Natural killer cell (primary cell): Measurements from ENCODE around the gene SEC14L1. TPM values are rescaled to one million over a fixed set of nuclear protein-coding genes. Genes with fewer than 3 reads are reported as not detected.

Experiments used
- ATAC-seq, 3 donors: fragments of 150-1000 bp in 2 of 3; fragments of 200-7000 bp in 1 of 3; cut with Tn5 transposase; 1 replicate in 1 of 3; 2 replicates in 2 of 3; pipeline ENCODE4 v1.10.0; 2021; ENCODE audit warnings: mild to moderate bottlenecking in 2 of 3, moderate library complexity in 2 of 3
- DNase-seq, 2 donors: peaks; one replicate each; pipeline versions ENCODE4 v3.0.0 to v3.0.0-alpha.2; 2013 to 2021; ENCODE audit warnings: mixed read lengths in 1 of 2
- H3K27ac ChIP-seq: one replicate; pipeline ENCODE4 v1.5.1; 2013; ENCODE audit warnings: mild to moderate bottlenecking, low read length
- H3K27me3 ChIP-seq: one replicate; pipeline ENCODE4 v1.6.1; 2013; ENCODE audit warnings: low read length; ENCODE audit not compliant: control insufficient read depth, insufficient read depth
- H3K36me3 ChIP-seq: one replicate; pipeline ENCODE4 v1.6.1; 2013; ENCODE audit warnings: low read length; ENCODE audit not compliant: control insufficient read depth, insufficient read depth
- H3K4me1 ChIP-seq: one replicate; pipeline ENCODE4 v1.6.1; 2013; ENCODE audit warnings: low read length; ENCODE audit not compliant: control insufficient read depth, insufficient read depth
- H3K4me3 ChIP-seq: one replicate; pipeline ENCODE4 v1.5.1; 2013; ENCODE audit warnings: low read length
- H3K9me3 ChIP-seq: one replicate; pipeline ENCODE4 v1.6.1; 2013; ENCODE audit warnings: low read length; ENCODE audit not compliant: control insufficient read depth, insufficient read depth
- H3K27ac Mint-ChIP-seq, 2 donors: one replicate each; pipeline ENCODE4 v1.8.0; 2022; ENCODE audit warnings: mild to moderate bottlenecking in 2 of 2, mixed read lengths in 2 of 2, moderate library complexity in 1 of 2
- H3K27me3 Mint-ChIP-seq, 2 donors: one replicate each; pipeline ENCODE4 v1.8.0; 2022; ENCODE audit warnings: low read depth in 2 of 2, mixed read lengths in 2 of 2
- H3K36me3 Mint-ChIP-seq: one replicate; pipeline ENCODE4 v1.8.0; 2022; ENCODE audit warnings: mixed read lengths
- H3K4me1 Mint-ChIP-seq, 2 donors: one replicate each; pipeline ENCODE4 v1.8.0; 2022; ENCODE audit warnings: mixed read lengths in 2 of 2
- H3K4me3 Mint-ChIP-seq: one replicate; pipeline ENCODE4 v1.8.0; 2022; ENCODE audit warnings: mild to moderate bottlenecking, moderate library complexity, mixed read lengths
- H3K9me3 Mint-ChIP-seq, 2 donors: one replicate each; pipeline ENCODE4 v1.8.0; 2022; ENCODE audit warnings: mixed read lengths in 2 of 2
- WGBS: methylation state at CpG from one replicate; pipeline ENCODE4 v1.1.7; 2013; ENCODE audit warnings: missing lambda C conversion rate; ENCODE audit not compliant: insufficient coverage; 5-methylcytosine and 5-hydroxymethylcytosine counted together
- intact Hi-C: fragments of 100-400 bp; cut with micrococcal nuclease; formaldehyde crosslinking; loops from one replicate; pipeline ENCODE4 v1.14.2; 2022
- total RNA-seq, 4 donors: library from RNA; stranded (reverse); fragments of 120-200 nt in 1 of 4; gene quantifications; one replicate each; pipeline versions ENCODE4 v1.2.3 to v1.2.4, GENCODE V29; 2013 to 2022
- TF ChIP-seq, protein P1 (sequence below): fragments of 200-600 bp; IDR thresholded peaks from one replicate; pipeline ENCODE4 v1.8.0; 2022; ENCODE audit warnings: antibody characterized with exemption

SEC14L1 gene
- total RNA-seq, 3 donors from 2014 or later (not counting 1 experiment from before 2014, with no cell fraction given) = 129 to 160 (median 129) TPM

DNA sequence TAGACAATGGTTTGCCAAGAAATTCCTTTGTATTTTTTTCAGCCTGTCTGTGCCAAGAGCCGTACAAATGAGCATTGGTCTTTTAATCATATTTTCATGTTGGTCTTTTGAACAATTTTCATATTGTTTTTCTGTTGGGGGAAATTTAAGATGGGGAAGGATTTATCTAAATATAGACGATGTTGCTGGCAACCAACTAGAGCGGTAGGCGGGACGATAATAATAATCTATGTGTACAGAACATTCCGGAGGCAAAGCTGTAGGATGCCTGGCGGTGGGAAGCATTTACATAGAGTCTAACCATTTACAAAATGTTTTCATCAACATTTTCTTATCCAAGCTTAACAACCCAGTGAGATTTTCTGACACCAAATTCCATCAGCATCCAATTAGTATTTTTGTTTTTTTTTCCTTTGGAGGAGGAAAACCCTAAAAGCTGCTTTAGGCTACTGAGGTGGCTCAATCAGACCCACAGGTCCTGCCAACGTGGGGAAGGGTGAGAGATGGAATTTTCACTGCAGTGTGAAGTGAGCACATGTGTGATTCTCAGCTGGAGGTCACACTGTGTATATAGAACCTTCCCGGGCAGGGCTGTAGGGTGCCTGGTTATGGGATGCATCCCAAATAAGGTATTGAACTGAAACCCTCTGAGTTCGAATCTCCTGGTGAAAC is 11.7 kb upstream of the SEC14L1 start:
- 81% methylated on average over 10 of the region's 10 CpGs for WGBS
- Mint-ChIP-seq H3K9me3 (no peaks in the 10 kb centered on the region), H3K27ac (peak overlapping the region; percentile 86 to 96), H3K4me1 (peaks cover 7 to 25% of the 10 kb centered on the region in 2 donors), H3K4me3 (no peak overlapping the region), H3K36me3 (no peaks in the 10 kb centered on the region), H3K27me3 (no peaks in the 10 kb centered on the region)
- Histone ChIP-seq H3K36me3 (no peaks in the 10 kb centered on the region), H3K4me1 (peaks cover 22% of the 10 kb centered on the region), H3K27ac (peak overlapping the region; percentile 89), H3K27me3 (no peaks in the 10 kb centered on the region), H3K4me3 (no peak overlapping the region), H3K9me3 (no peaks in the 10 kb centered on the region)
- ATAC-seq = no peak
- TF ChIP-seq, protein P1, sequence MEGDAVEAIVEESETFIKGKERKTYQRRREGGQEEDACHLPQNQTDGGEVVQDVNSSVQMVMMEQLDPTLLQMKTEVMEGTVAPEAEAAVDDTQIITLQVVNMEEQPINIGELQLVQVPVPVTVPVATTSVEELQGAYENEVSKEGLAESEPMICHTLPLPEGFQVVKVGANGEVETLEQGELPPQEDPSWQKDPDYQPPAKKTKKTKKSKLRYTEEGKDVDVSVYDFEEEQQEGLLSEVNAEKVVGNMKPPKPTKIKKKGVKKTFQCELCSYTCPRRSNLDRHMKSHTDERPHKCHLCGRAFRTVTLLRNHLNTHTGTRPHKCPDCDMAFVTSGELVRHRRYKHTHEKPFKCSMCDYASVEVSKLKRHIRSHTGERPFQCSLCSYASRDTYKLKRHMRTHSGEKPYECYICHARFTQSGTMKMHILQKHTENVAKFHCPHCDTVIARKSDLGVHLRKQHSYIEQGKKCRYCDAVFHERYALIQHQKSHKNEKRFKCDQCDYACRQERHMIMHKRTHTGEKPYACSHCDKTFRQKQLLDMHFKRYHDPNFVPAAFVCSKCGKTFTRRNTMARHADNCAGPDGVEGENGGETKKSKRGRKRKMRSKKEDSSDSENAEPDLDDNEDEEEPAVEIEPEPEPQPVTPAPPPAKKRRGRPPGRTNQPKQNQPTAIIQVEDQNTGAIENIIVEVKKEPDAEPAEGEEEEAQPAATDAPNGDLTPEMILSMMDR = no peak
- intact Hi-C loops = no loop called here
- no peak for DNase-seq

DNA sequence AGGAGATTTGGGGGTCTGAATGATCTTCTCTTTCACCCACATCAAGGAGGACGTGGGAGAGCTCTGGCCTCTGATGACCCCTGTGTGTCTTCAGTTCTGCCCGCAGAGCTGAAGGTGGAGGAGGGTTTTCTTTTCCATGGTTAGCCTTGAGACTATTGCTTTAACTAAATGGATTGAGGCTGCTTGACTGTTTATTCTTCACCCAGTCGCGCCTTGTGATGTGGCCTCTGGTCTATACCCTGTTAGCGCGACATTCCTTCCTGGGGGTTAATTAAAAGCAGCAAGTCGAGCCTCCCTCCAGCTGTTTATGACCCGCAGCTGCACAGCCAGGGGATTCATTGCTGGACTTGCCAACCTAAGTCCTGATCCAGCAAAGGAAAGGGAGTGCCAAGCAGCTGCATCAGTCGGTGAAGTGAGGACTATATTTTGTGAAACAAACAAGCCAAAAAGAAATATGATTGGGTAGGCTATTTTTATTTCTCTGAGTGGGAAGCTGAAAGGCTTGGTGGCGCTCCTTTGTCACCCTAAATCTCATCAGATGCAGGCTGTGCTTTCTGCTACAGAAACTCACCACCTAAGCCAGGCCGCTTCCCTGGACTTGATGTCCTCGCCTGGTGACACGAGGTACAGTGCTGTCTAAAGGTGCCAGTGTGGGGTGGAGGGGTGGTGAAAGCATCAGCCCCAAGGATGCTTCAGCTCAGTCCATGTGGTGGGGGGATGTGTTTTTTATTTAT is 11.0 kb upstream of the SEC14L1 start:
- peaks cover 7 to 25% of the 10 kb centered on the region in 2 donors for H3K4me1 Mint-ChIP-seq
- intact Hi-C loops = no loop called here
- Histone ChIP-seq H3K27ac (no peak overlapping the region), H3K4me3 (no peak overlapping the region), H3K4me1 (peaks cover 22% of the 10 kb centered on the region), H3K27me3 (no peaks in the 10 kb centered on the region), H3K36me3 (no peaks in the 10 kb centered on the region), H3K9me3 (no peaks in the 10 kb centered on the region)
- H3K27ac Mint-ChIP-seq = peak overlapping the region in 1 of 2 donors; percentile 70
- H3K9me3 Mint-ChIP-seq = no peaks in the 10 kb centered on the region
- TF ChIP-seq, protein P1 = no peak
- DNase-seq (no peak), ATAC-seq (no peak)
- 61% methylated on average over 12 of the region's 13 CpGs for WGBS
- H3K36me3 Mint-ChIP-seq = no peaks in the 10 kb centered on the region
- no peak overlapping the region for H3K4me3 Mint-ChIP-seq
- H3K27me3 Mint-ChIP-seq = no peaks in the 10 kb centered on the region

DNA sequence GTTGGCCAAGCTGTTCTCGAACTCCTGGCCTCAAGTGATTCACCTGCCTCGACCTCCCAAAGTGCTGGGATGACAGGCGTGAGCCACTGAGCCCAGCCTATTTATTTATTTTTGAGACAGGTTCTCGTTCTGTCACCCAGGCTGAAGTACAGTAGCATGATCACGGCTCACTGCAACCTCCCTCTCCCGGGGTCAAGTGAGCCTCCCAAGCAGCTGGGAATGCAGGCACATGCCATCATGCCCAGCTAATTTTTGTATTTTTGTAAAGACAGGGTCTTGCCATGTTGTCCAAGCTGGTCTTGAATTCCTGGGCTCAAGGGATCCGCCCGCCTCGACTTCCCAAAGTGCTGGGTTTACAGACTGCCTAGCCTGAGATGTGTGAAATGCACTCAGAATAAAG is 10.2 kb upstream of the SEC14L1 start:
- intact Hi-C loops = no loop called here
- H3K9me3 ChIP-seq = no peaks in the 10 kb centered on the region
- ATAC-seq (no peak), DNase-seq (no peak)
- no peaks in the 10 kb centered on the region for H3K36me3 ChIP-seq
- H3K4me1 ChIP-seq = peaks cover 22% of the 10 kb centered on the region
- H3K36me3 Mint-ChIP-seq = no peaks in the 10 kb centered on the region
- no peaks in the 10 kb centered on the region for H3K27me3 ChIP-seq
- no peaks in the 10 kb centered on the region for H3K27me3 Mint-ChIP-seq
- H3K27ac ChIP-seq = no peak overlapping the region
- no peak overlapping the region for H3K4me3 ChIP-seq
- H3K9me3 Mint-ChIP-seq = no peaks in the 10 kb centered on the region
- peaks cover 7 to 32% of the 10 kb centered on the region in 2 donors for H3K4me1 Mint-ChIP-seq
- H3K4me3 Mint-ChIP-seq = no peak overlapping the region
- H3K27ac Mint-ChIP-seq = no peak overlapping the region
- 89% methylated on average over 9 of the region's 9 CpGs for WGBS
- TF ChIP-seq, protein P1 = no peak
